Measurements from ENCODE around the gene LRP10.
A peak's percentile ranks its signal among the peaks of the same experiment; 100 is the strongest.

Gene LRP10

GRCh38 chr14:22920697-22921096 is 49.2 kb downstream of the LRP10 start:
- no peak for DNase-seq

- no peak for DNase-seq
Observed at GRCh38 chr14:22922294-22922693, 50.8 kb downstream of the LRP10 start.

- no peak for DNase-seq
Observed at GRCh38 chr14:22923746-22924145, 52.2 kb downstream of the LRP10 start.

- DNase-seq, result no peak
Observed at GRCh38 chr14:22925513-22925912, 54.0 kb downstream of the LRP10 start.

- no peak for DNase-seq
Observed at GRCh38 chr14:22926316-22926715, 54.8 kb downstream of the LRP10 start.

GRCh38 chr14:22928237-22929103 is 56.9 kb downstream of the LRP10 start:
- no peak for DNase-seq

GRCh38 chr14:22929104-22929960 is 57.8 kb downstream of the LRP10 start, which contains the start of gene PRMT5:
Gene PRMT5, minus strand, starts transcription at chr14:22929376. Its CDS starts 15 bp downstream, at chr14:22929361.
- peak; percentile 99 to 100 (median 99) for DNase-seq

- DNase-seq, result peak in 2 of 3 experiments; percentile 50 to 84
Observed at GRCh38 chr14:22929961-22930364, 58.4 kb downstream of the LRP10 start.

Data from NCI-H1417 (cell line).